ENCODE results near the gene TADA2A. TPM values are rescaled to one million over a fixed set of nuclear protein-coding genes. Genes with fewer than 3 reads are reported as not detected.

The TADA2A gene
- 10 to 100 TPM; 41.6 to 41.8 TPM for total RNA-seq

DNA sequence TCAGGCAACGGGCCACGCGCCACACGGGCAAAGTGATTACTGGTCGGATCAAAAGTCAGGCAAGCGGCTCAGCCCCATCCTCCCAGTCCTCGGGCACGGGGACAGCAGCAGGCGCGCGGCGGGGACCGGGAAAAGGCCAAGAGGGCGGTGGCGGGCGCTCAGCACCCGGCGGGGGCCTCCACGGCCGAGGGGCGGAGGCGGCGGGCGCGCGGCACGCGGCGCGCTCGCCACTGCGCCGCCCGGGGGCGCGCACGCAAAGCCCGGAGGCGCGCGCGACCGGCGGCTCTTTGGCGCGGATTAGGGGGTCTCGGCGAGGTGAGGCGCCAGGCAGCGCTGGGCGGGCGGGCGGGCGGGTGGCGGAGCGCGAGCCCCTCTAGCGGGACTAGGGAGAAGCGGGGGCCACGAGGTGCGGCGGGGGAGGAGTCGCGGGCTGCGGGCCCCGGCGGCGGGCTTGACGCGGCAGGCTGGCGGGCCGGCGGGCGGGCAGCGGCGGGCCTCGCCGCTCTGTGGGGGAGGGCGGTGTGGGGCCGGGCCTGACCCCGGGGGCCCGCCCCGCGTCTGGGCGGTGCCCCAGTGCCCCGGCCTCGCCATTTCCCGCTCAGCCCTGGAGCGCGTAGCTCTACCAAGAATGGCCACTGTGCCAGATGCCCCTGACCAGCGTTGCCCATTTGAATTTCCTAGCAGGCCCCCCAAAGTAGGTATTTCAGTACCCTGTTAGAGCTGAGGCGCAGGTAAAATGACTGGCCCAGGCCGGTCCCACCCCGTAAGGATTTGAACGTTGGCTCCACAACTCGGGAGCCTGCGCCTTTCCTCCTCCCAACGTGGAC lies at the start of gene TADA2A, which contains the start of gene ACACA:
TADA2A (plus strand) TSS at position 252 of the 827 bp plus-strand sequence. CDS start 4,480 bp downstream, outside the sequence.
ACACA (minus strand) TSS at position 202 of the 827 bp plus-strand sequence. CDS start 537 bp downstream, outside the sequence.
- Mint-ChIP-seq H3K27ac (peak within 1 kb of the TSS; percentile 97), H3K27me3 (no peaks in the 10 kb centered on the region), H3K4me1 (peaks cover 36% of the 10 kb centered on the region), H3K36me3 (peaks cover 46% of the 10 kb centered on the region), H3K4me3 (peak within 1 kb of the TSS; percentile 96), H3K9me3 (no peaks in the 10 kb centered on the region)
- DNase-seq = peak; percentile 88

- H3K9me3 Mint-ChIP-seq = no peaks in the 10 kb centered on the region
- DNase-seq = peak; percentile 60
- H3K27me3 Mint-ChIP-seq = no peaks in the 10 kb centered on the region
- H3K27ac Mint-ChIP-seq = peak overlapping the region; percentile 91
- H3K36me3 Mint-ChIP-seq = peaks cover 14% of the 10 kb centered on the region
- H3K4me3 Mint-ChIP-seq = peak overlapping the region; percentile 98
- H3K4me1 Mint-ChIP-seq = peaks cover 32% of the 10 kb centered on the region
Observed at GRCh38 chr17:37358098-37358829, 48.4 kb upstream of the TADA2A start.

DNA sequence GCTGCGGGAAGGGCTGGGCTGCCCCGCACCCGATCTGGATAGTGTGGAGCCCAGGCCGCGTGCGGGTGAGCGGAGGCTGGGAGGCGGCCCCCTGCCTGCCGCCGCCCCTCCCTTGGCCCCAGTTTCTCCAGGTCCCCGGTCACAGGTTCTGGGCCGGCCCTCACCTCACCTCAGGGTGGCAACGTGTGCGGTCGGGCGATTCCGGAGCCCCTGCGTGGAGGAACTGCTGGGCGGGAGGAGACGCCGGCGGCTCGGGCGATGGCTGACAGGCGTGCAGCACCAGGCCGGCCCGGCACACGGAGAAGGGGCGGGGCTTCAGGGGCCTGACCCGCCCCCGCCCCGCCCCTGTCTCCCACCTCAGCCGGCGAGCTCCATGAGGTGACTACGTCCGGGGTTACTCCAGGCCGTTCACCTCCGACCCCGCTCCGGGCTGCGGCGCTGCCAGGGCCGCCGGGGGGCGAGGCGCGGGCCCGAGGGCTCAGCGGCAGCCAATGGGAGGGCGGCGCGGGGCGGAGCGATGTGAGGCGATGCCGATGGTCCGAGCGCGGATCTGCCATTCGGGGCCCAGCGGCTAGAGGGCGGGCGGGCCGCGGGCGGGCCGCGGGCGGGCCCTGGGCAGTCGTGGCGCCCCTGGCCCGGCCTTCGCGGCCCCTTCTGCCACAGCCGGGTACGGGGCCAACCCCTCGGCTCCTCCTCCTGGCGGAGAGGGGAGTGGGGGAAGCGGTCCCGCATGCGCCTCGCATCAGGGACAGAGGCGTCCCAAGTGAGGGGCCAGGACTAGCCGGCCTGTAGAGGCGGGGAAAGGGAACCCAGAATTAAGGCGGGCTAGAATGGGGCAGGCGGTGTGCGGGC lies 47.6 kb upstream of the TADA2A start:
- Mint-ChIP-seq H3K27me3 (no peaks in the 10 kb centered on the region), H3K4me3 (peak overlapping the region; percentile 98), H3K9me3 (no peaks in the 10 kb centered on the region)

DNA sequence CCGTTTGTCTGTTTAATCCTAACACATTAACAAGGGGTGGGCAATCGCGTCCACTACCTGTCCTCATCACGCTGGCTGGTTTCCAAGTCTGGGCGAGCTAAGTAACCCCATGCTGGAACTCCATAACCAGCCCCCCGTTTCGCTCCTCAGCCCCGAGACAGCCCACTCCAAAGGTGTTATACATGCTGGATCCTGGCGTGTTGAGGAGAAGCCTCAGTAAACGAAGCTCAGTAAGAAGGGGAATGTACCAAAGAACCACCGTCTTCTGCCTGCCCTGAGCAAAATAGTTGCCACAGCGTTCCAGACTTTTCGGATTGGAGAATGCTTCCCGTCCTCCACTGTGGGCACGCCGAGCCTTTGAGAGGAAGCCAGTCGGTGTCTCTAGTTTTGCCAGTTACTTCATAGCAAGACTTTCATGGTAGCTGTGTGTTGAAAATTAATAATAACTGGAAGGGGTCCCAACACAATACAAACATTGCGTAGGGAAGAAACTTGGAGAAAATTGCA lies 47.0 kb upstream of the TADA2A start:
- H3K9me3 Mint-ChIP-seq = no peaks in the 10 kb centered on the region
- no peak for DNase-seq
- H3K27ac Mint-ChIP-seq = peak overlapping the region; percentile 82
- H3K4me3 Mint-ChIP-seq = peak overlapping the region; percentile 75
- peaks cover 26% of the 10 kb centered on the region for H3K4me1 Mint-ChIP-seq
- H3K27me3 Mint-ChIP-seq = no peaks in the 10 kb centered on the region
- H3K36me3 Mint-ChIP-seq = peaks cover 8% of the 10 kb centered on the region

More for the DNA sequence above, 47.6 kb upstream of the TADA2A start:
- peak overlapping the region; percentile 91 for H3K27ac Mint-ChIP-seq
- peaks cover 30% of the 10 kb centered on the region for H3K4me1 Mint-ChIP-seq
- peaks cover 11% of the 10 kb centered on the region for H3K36me3 Mint-ChIP-seq
- peak; percentile 99 for DNase-seq

- Mint-ChIP-seq H3K36me3 (peaks cover 8% of the 10 kb centered on the region), H3K9me3 (no peaks in the 10 kb centered on the region), H3K4me3 (no peak overlapping the region), H3K27ac (no peak overlapping the region), H3K27me3 (no peaks in the 10 kb centered on the region), H3K4me1 (peaks cover 26% of the 10 kb centered on the region)
- no peak for DNase-seq
Observed at GRCh38 chr17:37360632-37361031, 46.1 kb upstream of the TADA2A start.

DNA sequence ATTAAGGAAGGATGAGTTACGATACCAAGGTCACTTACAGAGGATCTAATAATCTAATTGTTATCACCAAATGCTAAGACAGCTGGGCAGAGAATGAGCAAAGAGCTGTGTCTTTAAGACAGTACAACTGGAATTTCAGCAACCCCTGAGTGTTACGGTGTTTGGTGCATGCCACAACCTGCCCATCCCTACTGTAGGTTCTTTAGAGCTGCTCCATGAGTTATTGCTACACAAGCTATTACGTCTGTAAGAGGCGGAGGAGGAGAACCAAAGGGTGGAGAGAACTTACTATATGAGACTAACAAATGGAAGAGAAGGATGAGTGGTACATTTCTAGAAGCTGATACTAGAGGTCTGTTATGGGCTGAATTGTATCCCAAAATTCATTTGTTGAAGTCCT lies 45.1 kb upstream of the TADA2A start:
- no peaks in the 10 kb centered on the region for H3K9me3 Mint-ChIP-seq
- H3K27ac Mint-ChIP-seq = no peak overlapping the region
- no peaks in the 10 kb centered on the region for H3K27me3 Mint-ChIP-seq
- no peak for DNase-seq
- H3K4me1 Mint-ChIP-seq = peaks cover 24% of the 10 kb centered on the region
- no peak overlapping the region for H3K4me3 Mint-ChIP-seq
- peaks cover 8% of the 10 kb centered on the region for H3K36me3 Mint-ChIP-seq

DNA sequence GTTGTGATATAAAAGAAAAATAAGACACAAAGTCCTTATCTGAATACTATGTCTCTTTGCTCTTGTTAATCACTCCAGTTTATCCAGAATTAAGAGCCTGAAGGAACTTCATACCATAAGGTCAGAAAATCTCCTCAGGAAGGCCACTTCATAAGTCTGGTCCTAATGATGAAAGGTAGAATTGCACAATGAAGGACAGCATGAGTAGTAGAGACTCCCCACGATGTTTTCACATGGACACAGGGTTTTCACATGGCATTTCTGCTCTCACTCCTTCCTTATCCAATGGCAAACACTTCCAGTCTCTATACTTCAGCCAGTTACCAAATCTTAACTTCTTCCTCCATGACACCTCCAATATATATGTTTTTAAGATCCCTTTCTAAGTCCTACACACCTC lies 41.1 kb upstream of the TADA2A start:
- DNase-seq = no peak
- peaks cover 2% of the 10 kb centered on the region for H3K4me1 Mint-ChIP-seq

DNA sequence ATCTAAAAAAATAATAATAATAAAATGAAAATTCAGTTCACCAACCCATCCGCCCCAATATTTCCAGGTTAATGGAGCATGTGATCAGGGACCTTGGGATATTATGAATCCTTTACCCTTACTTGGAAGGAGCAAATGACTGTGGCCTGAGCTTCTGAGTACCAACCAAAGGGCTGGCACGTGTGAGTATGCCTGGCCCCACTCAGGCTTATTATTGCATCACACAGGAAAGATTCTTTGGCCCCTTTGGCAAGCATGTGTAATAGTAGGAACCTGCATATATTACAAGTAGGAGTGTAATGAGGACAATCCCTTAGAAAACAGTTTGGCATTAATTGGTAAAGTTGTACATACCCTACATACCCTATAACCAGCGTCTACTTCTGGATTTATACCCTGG lies 38.1 kb upstream of the TADA2A start:
- no peaks in the 10 kb centered on the region for H3K36me3 Mint-ChIP-seq
- no peak overlapping the region for H3K4me3 Mint-ChIP-seq
- peaks cover 9% of the 10 kb centered on the region for H3K4me1 Mint-ChIP-seq
- DNase-seq = no peak
- no peaks in the 10 kb centered on the region for H3K27me3 Mint-ChIP-seq
- no peak overlapping the region for H3K27ac Mint-ChIP-seq
- H3K9me3 Mint-ChIP-seq = no peaks in the 10 kb centered on the region

More for the DNA sequence above, 41.1 kb upstream of the TADA2A start:
- Mint-ChIP-seq H3K27ac (no peak overlapping the region), H3K4me3 (no peak overlapping the region), H3K27me3 (no peaks in the 10 kb centered on the region), H3K36me3 (no peaks in the 10 kb centered on the region), H3K9me3 (no peaks in the 10 kb centered on the region)

DNA sequence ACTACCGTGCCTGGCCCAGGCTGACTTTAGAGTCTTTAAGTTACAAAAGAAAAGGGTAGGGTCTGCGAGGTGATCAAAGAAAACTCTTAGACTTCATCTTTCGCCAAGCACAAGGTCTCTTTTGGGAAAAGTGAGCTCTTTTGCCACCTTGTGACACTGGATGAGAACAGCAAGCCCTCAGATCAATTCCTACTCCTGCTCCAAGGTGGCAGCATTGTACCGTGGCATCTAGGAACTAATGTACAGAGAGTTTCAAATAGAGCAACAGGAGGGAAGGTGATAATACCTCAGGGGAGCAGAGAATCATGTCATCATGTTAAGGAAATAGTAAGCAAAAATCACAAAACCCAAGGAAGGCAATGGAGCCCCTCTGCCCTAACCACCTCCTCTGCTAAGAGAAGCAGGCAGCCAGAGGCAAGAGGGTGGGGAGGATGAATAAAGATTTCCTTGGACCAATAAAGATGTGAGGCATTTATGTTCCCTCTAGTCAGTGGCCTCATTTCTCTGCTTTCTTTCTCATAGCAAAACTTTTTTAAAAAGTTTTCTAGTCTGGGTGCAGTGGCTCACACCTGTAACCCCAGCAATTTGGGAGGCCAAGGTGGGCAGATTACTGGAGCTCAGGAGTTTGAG lies 33.0 kb upstream of the TADA2A start:
- Mint-ChIP-seq H3K4me1 (peaks cover 10% of the 10 kb centered on the region), H3K36me3 (no peaks in the 10 kb centered on the region), H3K4me3 (no peak overlapping the region), H3K9me3 (no peaks in the 10 kb centered on the region), H3K27ac (no peak overlapping the region), H3K27me3 (no peaks in the 10 kb centered on the region)
- DNase-seq = peak; percentile 64

GRCh38 chr17:37375706-37376105 lies 31.0 kb upstream of the TADA2A start, which contains the start of gene C17orf78:
Gene C17orf78, plus strand, starts transcription at chr17:37375985. Its CDS starts 108 bp downstream, at chr17:37376093.
- no peaks in the 10 kb centered on the region for H3K27me3 Mint-ChIP-seq
- H3K9me3 Mint-ChIP-seq = no peaks in the 10 kb centered on the region
- H3K4me3 Mint-ChIP-seq = no peak within 1 kb of the TSS
- no peak within 1 kb of the TSS for H3K27ac Mint-ChIP-seq
- no peaks in the 10 kb centered on the region for H3K36me3 Mint-ChIP-seq
- no peak for DNase-seq
- peaks cover 8% of the 10 kb centered on the region for H3K4me1 Mint-ChIP-seq

DNA sequence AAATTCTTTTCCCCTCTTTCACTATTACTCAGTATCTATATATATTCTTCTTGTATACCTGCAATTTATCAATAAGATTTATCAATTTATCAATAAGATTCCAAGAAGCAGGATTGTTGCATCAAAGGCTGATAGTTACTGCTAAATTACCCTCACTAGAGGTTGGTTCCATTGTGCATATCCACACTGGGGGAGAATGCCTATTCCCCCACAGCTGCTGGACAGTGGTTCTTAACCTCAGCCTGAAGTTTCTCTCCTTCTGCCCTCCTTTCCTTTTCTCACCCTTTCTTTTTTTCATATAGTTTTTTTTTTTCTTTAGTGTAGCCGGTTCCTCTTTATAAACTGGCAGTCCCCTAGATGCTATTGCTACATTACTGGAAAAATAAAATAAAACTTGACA lies 24.6 kb upstream of the TADA2A start:
- no peak overlapping the region for H3K27ac Mint-ChIP-seq
- no peak overlapping the region for H3K4me3 Mint-ChIP-seq
- DNase-seq = no peak
- H3K4me1 Mint-ChIP-seq = no peaks in the 10 kb centered on the region
- no peaks in the 10 kb centered on the region for H3K36me3 Mint-ChIP-seq
- H3K27me3 Mint-ChIP-seq = no peaks in the 10 kb centered on the region
- H3K9me3 Mint-ChIP-seq = no peaks in the 10 kb centered on the region

GRCh38 chr17:37384560-37385149 lies 22.0 kb upstream of the TADA2A start:
- H3K27ac Mint-ChIP-seq = no peak overlapping the region
- no peaks in the 10 kb centered on the region for H3K4me1 Mint-ChIP-seq
- H3K9me3 Mint-ChIP-seq = no peaks in the 10 kb centered on the region
- H3K4me3 Mint-ChIP-seq = no peak overlapping the region
- H3K27me3 Mint-ChIP-seq = no peaks in the 10 kb centered on the region
- no peaks in the 10 kb centered on the region for H3K36me3 Mint-ChIP-seq
- no peak for DNase-seq

GRCh38 chr17:37385474-37385990 lies 21.2 kb upstream of the TADA2A start:
- Mint-ChIP-seq H3K27ac (no peak overlapping the region), H3K36me3 (no peaks in the 10 kb centered on the region), H3K4me3 (no peak overlapping the region), H3K27me3 (no peaks in the 10 kb centered on the region), H3K4me1 (no peaks in the 10 kb centered on the region), H3K9me3 (no peaks in the 10 kb centered on the region)
- no peak for DNase-seq

DNA sequence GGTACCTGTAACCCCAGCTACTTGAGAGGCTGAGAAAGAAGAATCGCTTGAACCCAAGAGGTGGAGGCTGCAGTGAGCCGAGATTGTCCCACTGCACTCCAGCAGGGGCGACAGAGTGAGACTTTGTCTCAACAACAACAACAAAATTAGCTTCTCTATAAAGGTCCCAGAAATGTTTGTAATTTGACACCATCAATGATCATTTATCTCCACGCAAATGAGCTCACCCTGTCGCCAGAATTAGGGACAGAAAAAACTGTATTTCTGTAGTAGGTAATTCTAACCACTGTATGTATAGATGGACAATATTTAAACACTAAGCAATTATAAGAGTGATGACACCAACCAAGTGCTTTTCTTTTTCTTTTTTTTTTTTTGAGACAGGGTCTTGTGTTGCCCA lies 20.2 kb upstream of the TADA2A start:
- Mint-ChIP-seq H3K27ac (no peak overlapping the region), H3K9me3 (no peaks in the 10 kb centered on the region), H3K27me3 (no peaks in the 10 kb centered on the region), H3K4me1 (peaks cover 4% of the 10 kb centered on the region), H3K36me3 (no peaks in the 10 kb centered on the region), H3K4me3 (no peak overlapping the region)
- DNase-seq = no peak

Measured in activated naive CD8-positive, alpha-beta T cell treated with anti-CD3 and anti-CD28 coated beads for 36 hours (primary cell).